GM15510 (cell line): ENCODE measurements around the gene CTNNA3.

Experiments used
- POLR2A ChIP-seq: IDR thresholded peaks from 3 replicates; pipeline ENCODE4 v1.6.1; 2011; ENCODE audit warnings: borderline replicate concordance; ENCODE audit not compliant: insufficient read length; ENCODE audit errors: extremely low read depth

Gene CTNNA3

GRCh38 chr10:66723608-66724400 lies 972.2 kb downstream of the CTNNA3 start:
- no peak for TF ChIP-seq POLR2A

- no peak for TF ChIP-seq POLR2A
Measured at GRCh38 chr10:66719483-66719882, 976.5 kb downstream of the CTNNA3 start.

GRCh38 chr10:66717231-66717981 lies 978.6 kb downstream of the CTNNA3 start:
- no peak for TF ChIP-seq POLR2A

GRCh38 chr10:66714741-66715140 lies 981.3 kb downstream of the CTNNA3 start:
- TF ChIP-seq POLR2A, result no peak

- no peak for TF ChIP-seq POLR2A
Measured at GRCh38 chr10:66713387-66713786, 982.6 kb downstream of the CTNNA3 start.

- TF ChIP-seq POLR2A, result no peak
Measured at GRCh38 chr10:66698069-66698468, 997.9 kb downstream of the CTNNA3 start.

GRCh38 chr10:66695046-66695445 lies 1000.9 kb downstream of the CTNNA3 start:
- TF ChIP-seq POLR2A, result no peak

GRCh38 chr10:66684581-66684980 lies 1011.4 kb downstream of the CTNNA3 start:
- TF ChIP-seq POLR2A, result no peak

- no peak for TF ChIP-seq POLR2A
Measured at GRCh38 chr10:66680886-66681285, 1015.1 kb downstream of the CTNNA3 start.

GRCh38 chr10:66678521-66678920 lies 1017.5 kb downstream of the CTNNA3 start:
- TF ChIP-seq POLR2A, result no peak

- TF ChIP-seq POLR2A, result no peak
Measured at GRCh38 chr10:66673071-66673470, 1022.9 kb downstream of the CTNNA3 start.

- no peak for TF ChIP-seq POLR2A
Measured at GRCh38 chr10:66671562-66671961, 1024.4 kb downstream of the CTNNA3 start.

GRCh38 chr10:66671064-66671463 lies 1024.9 kb downstream of the CTNNA3 start:
- no peak for TF ChIP-seq POLR2A

GRCh38 chr10:66656499-66656898 lies 1039.5 kb downstream of the CTNNA3 start:
- no peak for TF ChIP-seq POLR2A

GRCh38 chr10:66654861-66655260 lies 1041.1 kb downstream of the CTNNA3 start:
- no peak for TF ChIP-seq POLR2A
